Measurements from ENCODE around the gene CTSW.

DNA sequence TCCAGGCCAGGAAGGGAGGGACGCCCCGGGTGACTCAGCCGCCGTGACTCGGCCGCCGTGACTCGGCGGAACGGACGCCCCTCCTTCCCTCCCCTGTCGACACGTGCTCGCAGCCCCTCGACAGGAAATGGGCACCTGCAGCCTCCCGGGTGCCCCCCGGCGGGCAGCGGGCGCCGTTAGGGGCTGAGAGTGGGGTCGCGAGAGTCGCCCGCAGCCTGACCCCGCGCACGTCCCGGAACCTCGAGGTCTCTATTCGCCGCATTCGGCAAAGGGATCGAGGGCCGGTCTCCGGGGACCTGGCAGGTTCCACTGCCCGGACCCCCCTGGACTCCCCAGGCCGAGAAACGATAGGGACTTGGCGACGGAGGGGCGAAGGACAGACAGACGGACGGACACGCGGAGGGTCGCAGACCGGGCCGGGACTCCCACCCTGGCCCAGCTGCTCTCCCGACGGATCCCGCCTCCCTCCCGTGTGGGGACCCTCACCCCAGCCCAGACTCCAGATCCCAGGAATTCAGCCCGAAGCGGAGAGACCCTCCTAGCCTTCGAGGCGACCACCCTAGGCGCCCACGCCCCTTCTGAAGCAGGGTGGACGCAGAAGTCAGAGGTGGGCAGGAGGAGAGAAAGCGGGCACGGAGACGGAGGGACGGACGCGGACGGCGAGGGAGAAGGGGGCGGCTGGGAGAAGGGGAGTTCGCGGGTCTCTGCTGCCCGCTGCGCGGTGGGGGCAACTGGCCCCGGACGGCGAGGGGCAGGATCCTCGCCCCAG is 19.9 kb downstream of the CTSW start:
- TF ChIP-seq SIN3A (IDR thresholded peaks at IDR 0.05; ENCODE audit: borderline replicate concordance, insufficient read depth, low read depth, low read length) = no peak
- TF ChIP-seq, protein P1, sequence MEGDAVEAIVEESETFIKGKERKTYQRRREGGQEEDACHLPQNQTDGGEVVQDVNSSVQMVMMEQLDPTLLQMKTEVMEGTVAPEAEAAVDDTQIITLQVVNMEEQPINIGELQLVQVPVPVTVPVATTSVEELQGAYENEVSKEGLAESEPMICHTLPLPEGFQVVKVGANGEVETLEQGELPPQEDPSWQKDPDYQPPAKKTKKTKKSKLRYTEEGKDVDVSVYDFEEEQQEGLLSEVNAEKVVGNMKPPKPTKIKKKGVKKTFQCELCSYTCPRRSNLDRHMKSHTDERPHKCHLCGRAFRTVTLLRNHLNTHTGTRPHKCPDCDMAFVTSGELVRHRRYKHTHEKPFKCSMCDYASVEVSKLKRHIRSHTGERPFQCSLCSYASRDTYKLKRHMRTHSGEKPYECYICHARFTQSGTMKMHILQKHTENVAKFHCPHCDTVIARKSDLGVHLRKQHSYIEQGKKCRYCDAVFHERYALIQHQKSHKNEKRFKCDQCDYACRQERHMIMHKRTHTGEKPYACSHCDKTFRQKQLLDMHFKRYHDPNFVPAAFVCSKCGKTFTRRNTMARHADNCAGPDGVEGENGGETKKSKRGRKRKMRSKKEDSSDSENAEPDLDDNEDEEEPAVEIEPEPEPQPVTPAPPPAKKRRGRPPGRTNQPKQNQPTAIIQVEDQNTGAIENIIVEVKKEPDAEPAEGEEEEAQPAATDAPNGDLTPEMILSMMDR (IDR thresholded peaks at IDR 0.05) = no peak

All from Panc1 (cell line).